GM19238 (cell line): ENCODE results near the gene CPNE1.
"Not testable (repeated sequence)": the region's sequence is repeated elsewhere in the genome, so short reads cannot be mapped to it uniquely, and the experiment has no call there.

Experiments used
- DNase-seq: peaks from one replicate; pipeline ENCODE4 v3.0.0; 2011; ENCODE audit warnings: low spot score; ENCODE audit not compliant: insufficient read length

Gene CPNE1

GRCh38 chr20:35664466-35665206 lies at the start of gene CPNE1, which contains the start of gene RBM12:
Gene CPNE1, minus strand, starts transcription at chr20:35664900. Its CDS starts 31,977 bp downstream, at chr20:35632923.
Gene RBM12, minus strand, starts transcription at chr20:35664900. Its CDS starts 9,578 bp downstream, at chr20:35655322.
- peak; percentile 96 for DNase-seq

DNA sequence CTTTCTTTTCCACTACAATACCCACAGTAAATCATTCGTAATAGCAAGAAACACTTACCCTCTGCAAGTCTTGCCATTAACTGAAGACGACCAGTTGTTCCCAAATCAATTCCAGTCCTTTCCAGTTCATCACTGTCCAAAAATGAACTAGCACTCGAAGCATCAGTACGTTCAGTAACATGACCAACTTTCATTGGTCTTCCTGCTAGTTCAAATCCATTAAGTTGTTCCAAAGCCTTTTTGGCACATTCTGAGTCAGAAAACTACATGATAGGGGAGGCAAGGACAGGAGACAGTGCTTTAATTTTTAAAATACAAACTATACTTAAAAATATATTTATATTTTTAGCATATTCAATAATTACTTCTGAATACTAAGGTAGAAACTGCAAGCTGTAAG lies 49.4 kb upstream of the CPNE1 start:
- no peak for DNase-seq

- DNase-seq = not testable (repeated sequence)
Observed at GRCh38 chr20:35713120-35713519, 48.4 kb upstream of the CPNE1 start.

DNA sequence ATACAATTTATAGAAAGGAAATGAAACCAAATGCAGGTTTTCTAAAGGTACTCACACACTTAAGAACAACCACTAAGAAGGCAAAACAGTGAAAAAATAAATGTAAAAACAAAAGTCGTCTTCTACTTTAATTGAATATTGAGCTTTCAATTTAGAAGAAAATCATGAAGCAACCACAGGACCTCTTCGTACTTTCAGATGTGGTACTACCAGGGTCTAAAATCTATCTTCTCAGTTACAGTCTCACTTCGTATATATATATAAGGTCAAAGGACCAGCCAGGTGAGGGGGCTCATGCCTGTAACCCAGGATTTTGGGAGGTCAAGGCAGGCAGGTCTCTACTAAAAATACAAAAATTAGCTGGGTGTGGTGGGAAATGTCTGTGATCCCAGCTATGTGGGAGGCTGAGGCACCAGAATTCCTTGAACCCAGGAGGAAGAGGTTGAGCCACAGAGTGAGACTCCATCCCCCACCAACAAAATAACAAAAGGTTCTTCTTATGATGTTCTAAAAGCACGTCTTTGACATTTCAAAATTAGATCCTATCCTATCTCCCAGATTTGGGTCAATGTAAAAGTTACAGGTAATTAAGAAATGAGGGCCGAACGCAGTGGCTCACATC lies 47.0 kb upstream of the CPNE1 start:
- no peak for DNase-seq

GRCh38 chr20:35710884-35711587 lies 46.3 kb upstream of the CPNE1 start:
- no peak for DNase-seq

- no peak for DNase-seq
Observed at GRCh38 chr20:35710039-35710438, 45.3 kb upstream of the CPNE1 start.

DNA sequence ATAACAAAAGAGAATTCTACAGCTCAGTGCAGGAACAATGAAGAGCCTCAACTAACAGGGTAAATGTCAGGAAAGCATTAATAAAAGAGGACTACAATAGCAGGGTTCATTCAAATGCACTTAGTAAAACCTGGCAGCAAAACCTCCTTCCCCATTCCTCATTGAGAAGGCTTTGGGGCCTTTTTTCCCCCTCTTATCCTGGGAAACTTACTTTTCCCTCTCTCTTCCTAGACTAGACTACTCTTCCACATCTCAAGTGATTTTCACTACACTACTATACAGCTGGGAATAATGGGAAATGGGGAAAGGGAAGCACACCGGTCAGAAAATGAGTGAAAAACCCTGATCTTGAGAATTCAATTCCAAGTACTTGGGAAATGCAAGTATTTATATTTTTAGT lies 44.6 kb upstream of the CPNE1 start:
- DNase-seq = no peak

GRCh38 chr20:35708502-35708901 lies 43.8 kb upstream of the CPNE1 start:
- no peak for DNase-seq

DNA sequence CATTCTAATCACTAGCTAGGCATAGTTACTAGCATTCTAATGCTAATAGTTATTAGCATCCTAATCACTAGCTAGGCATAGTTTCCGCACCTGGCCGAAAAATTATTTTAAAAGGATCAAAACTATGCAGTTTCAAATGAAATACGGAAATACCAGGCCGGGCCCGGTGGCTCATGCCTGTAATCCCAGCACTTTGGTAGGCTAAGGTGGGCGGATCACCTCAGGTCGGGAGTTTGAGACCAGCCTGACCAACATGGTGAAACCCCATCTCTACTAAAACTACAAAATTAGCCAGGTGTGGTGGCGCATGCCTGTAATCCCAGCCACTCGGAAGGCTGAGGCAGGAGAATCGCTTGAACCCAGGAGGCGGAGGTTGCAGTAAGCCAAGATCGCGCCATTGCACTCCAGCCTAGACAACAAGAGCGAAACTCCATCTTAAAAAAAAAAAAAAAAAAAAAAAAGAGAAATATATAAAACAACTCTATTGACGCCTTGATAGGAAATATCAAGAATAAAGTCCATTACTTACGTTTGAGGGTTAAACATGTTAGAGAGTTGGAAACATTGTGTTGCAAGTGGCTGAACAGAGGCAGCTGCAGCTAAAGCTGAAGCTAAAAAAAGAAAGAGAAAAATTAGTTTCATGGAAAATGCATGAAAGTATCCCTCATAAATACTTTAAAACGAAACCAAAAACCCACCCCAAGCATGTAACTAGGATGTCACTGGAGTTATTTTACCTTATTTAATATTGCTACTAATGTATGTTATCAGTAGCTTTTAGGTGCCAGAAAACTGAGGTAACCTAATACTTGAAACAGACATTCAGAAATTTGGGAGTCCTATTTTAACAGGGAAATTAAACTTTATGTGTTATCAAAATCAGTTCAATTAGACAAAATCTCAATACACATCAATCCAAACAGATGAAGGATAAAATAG lies 42.2 kb upstream of the CPNE1 start:
- DNase-seq = not testable (repeated sequence)

GRCh38 chr20:35705894-35706293 lies 41.2 kb upstream of the CPNE1 start:
- not testable (repeated sequence) for DNase-seq

DNA sequence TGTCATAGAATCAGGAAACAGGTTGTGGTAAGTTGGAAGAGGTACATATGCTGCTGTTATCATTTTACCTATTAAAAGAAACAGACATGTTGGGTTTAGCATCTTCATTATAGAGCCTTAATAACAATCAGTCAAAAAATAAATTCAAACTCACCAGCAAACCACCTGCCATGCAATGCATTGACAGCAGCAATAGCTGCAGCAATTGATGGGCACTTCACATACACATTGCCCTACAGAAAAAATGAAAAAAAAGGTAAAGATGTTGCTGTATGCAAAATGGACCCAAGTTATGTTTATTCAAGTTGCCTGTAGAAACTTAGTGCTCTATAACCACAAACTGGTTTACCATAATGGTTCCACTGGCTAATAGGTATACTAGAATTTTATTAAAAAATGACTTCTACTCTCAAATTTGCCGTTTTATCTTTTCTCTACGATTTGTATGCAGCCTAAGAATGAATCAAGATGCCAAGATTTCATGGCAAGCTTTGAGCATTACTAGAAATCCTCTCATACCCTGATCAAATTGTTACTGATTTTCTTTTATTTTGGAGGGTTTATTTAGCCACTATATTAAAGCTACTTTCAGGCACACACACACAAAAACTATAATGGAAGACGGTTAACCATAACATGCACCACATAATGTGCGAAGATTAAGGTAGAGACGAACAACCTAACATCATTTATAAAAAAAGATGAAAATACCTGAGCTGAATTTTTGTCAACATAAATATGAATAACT lies 40.0 kb upstream of the CPNE1 start:
- DNase-seq = no peak

DNA sequence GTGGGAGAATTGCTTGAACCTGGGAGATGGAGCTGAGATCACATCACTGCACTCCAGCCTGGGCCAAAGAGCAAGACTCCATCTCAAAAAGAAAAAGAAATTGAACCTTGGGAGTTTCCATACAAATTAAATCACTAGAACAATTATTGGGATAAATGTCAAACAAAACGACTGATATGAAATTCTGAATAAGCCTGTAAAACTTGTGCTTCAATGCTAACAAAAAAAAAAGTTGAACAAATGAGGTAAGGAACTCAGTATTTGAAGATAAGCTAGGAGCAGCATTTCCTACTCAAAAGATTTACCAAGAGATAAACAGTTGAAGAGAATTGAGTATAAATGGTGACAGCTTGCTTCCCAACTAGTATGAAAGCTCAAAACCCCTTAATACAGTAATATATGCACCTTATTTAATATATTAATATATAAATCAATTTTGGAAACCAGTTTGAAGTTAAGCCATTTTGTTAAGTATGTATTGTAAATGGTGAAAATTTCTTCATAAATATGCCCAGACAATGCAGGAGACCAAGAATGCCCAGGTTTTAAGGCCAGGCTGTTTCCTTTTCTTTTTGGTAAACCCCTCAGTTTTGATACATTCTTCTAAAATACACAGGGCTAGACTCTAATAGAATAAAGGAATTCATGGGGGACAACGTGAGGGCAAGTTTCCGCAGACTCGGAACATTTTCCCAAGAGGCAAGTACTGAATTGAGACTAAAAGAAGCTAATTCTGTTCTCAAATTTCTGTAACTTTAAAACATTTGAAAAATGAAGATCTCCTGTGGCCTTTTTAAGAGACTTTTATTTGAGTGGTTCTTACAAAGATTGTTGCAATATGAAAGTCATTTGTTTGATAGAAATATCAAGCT lies 38.4 kb upstream of the CPNE1 start:
- DNase-seq = no peak

DNA sequence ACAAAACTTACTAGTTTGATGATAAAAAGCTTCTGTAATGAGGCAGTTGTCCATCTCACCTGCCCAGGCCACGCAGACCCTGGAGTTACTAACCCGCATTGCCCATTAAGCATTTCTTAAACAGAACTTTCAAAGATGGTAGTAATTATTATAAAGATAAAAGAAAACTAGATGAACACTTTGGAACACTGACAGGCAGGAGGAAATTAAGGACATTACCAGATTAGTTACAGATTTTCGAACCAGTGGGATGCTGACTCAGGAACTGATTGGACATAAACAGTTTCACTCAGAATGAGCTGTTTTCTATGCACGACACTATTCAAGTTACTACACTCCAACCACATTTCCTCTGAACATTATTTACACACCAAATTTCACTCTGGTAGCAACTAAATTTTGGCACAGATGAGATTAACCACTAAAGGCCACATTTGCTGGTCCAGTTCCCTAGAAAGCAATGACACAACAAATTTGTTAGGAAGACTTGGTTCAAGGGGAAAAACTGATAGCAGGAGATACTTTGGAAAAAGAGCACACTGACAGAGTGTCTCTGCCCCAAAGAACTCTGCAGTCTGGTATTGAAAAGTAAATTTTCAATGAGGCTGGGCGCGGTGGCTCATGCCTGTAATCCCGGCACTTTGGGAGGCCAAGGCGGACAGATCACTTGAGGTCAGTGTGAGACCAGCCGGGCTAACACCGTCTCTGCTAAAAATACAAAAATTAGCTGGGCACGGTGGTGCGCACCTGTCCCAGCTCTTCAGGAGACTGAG lies 37.5 kb upstream of the CPNE1 start:
- DNase-seq = no peak

DNA sequence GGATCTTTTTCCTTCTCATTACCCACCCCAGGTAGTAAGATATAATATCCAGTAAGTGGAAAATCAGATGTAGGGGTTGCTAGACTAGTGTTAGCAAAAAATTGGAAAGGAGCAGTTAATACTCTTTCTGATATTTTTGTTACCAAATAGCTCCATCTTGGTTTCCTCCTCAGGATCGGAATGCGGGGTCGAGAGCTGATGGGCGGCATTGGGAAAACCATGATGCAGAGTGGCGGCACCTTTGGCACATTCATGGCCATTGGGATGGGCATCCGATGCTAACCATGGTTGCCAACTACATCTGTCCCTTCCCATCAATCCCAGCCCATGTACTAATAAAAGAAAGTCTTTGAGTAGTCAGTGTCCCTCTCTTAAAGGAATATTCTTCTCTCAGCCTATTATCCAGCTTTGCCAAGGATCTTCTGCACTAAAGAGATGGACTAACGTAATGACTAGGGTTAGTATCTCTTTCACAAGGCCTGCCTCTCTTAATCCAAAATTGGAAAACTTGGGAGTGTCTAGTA lies 36.0 kb upstream of the CPNE1 start:
- DNase-seq = no peak

DNA sequence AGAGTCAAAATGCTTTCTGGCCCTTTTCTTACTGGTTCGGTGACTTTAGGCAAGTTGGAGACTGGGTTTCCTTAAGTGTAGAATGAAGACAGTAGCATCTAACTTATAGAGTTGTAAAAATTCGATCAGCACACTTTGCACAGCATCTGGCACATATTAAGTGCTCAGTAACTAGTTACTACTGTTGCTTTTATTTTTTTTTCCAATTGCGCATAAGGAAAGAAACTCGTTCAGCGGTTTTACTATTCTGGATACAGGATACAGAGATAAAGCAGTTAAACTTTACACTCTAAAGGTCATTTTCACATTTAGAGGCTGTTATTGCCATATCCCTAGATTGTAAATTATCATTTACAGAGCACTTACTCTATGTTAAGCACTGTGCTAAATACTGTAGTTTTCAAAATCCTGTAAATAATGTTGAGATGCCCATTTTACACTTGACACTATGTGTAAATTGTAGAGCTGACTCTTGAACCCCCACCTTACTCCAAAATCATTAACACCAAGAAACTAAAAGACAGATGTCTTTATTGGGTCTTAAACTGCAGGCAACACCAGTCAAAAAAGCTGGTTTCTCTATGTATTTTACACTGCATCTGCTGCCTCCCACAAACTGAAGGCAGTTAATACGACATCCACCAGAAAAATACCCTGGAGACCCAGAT lies 35.4 kb upstream of the CPNE1 start:
- no peak for DNase-seq

DNA sequence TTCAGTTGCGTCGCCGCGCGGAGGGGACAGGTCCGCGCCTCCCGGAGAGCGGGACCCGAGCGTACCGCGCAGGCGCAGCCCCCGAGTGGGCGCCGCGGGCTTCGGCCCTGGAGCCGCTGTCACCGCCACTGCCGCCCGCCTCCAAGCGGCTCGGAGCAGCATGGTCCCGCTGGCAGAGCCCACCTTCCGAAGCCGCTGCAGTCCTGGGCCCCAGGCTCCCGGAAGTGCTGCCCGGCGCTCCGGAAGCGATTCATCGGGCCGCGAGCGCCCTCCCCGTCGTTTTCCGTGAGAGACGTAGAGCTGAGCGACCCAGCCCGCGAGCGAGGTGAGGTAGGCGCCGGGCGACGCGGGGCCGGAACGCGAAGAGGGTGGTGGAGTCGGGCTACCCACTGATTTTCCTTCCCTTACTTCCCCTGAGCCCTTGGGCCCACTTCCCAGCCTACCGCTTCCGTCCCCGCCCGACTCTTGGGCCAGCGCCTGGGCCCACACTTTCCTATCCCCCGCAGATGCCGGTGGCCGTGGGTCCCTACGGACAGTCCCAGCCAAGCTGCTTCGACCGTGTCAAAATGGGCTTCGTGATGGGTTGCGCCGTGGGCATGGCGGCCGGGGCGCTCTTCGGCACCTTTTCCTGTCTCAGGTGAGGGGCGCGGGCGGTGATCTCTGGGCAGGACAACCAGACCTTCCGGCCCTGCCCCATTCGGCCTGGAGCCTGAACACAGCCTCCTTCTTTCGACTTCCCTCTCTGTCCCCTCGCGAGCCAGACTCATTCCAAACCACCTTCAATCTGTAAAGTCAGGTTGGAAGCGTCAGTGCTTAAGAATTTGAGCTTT lies 34.6 kb upstream of the CPNE1 start, which contains the start of the genes NFS1 and ROMO1:
Gene NFS1 (minus strand): TSS at position 226 of the 830 bp plus-strand sequence. CDS start 64 bp downstream, at position 162.
Gene ROMO1 (plus strand): TSS at position 279 of the 830 bp plus-strand sequence. CDS start 228 bp downstream, at position 507.
- DNase-seq = peak; percentile 85
